GM23338 (cell line): Measurements from ENCODE around the gene DMD. TPM values are rescaled to one million over a fixed set of nuclear protein-coding genes. Genes with fewer than 3 reads are reported as not detected.

Source experiments
- ATAC-seq: fragments of 200-7000 bp; cut with Tn5 transposase; 3 replicates; pipeline ENCODE4 v1.9.1; 2020
- DNase-seq: peaks from one replicate; pipeline ENCODE4 v3.0.0-alpha.2; 2015; ENCODE audit warnings: low spot score
- H2AFZ ChIP-seq: fragments of 200-600 bp; sonication (generic); 2 replicates; pipeline ENCODE4 v1.8.0; 2016; ENCODE audit warnings: antibody characterized with exemption, mild to moderate bottlenecking, moderate library complexity
- H3F3A ChIP-seq: fragments of 200-600 bp; sonication (generic); replicated peaks from 2 replicates; pipeline ENCODE4 v1.8.0; 2017; ENCODE audit warnings: antibody characterized with exemption, mixed run types, low read depth
- H3K27ac ChIP-seq: fragments of 200-600 bp; sonication (generic); 2 replicates; pipeline ENCODE4 v1.6.1; 2016; ENCODE audit warnings: low read depth
- H3K27me3 ChIP-seq: fragments of 200-600 bp; sonication (generic); 2 replicates; pipeline ENCODE4 v1.8.0; 2016; ENCODE audit warnings: mild to moderate bottlenecking, mixed run types, moderate library complexity; ENCODE audit not compliant: insufficient read depth
- H3K36me3 ChIP-seq: fragments of 200-600 bp; sonication (generic); 2 replicates; pipeline ENCODE4 v1.8.0; 2016; ENCODE audit warnings: mild to moderate bottlenecking; ENCODE audit not compliant: insufficient read depth
- H3K4me1 ChIP-seq: fragments of 200-600 bp; sonication (generic); 2 replicates; pipeline ENCODE4 v1.8.0; 2016; ENCODE audit warnings: mild to moderate bottlenecking, moderate library complexity; ENCODE audit not compliant: insufficient read depth
- H3K4me2 ChIP-seq: fragments of 200-600 bp; sonication (generic); 2 replicates; pipeline ENCODE4 v1.7.1; 2017; ENCODE audit warnings: mixed run types
- H3K4me3 ChIP-seq: fragments of 200-600 bp; sonication (generic); 2 replicates; pipeline ENCODE4 v1.6.1; 2016; ENCODE audit warnings: mixed run types
- H3K79me2 ChIP-seq: fragments of 200-600 bp; sonication (generic); replicated peaks from 2 replicates; pipeline ENCODE4 v1.8.0; 2017; ENCODE audit warnings: mild to moderate bottlenecking; ENCODE audit not compliant: insufficient read depth
- H3K9me2 ChIP-seq: fragments of 200-600 bp; sonication (generic); 2 replicates; pipeline ENCODE4 v1.8.0; 2017; ENCODE audit not compliant: insufficient read depth
- H4K20me1 ChIP-seq: fragments of 200-600 bp; sonication (generic); replicated peaks from 2 replicates; pipeline ENCODE4 v1.8.0; 2017; ENCODE audit warnings: mild to moderate bottlenecking; ENCODE audit not compliant: insufficient read depth
- H3K27ac Mint-ChIP-seq: 2 replicates; pipeline ENCODE4 v1.8.0; 2020; ENCODE audit warnings: inconsistent platforms, mild to moderate bottlenecking, moderate library complexity, mixed read lengths
- H3K27me3 Mint-ChIP-seq: 3 replicates; pipeline ENCODE4 v1.8.0; 2022; ENCODE audit warnings: low read depth, mild to moderate bottlenecking, moderate library complexity, mixed read lengths, inconsistent platforms; ENCODE audit not compliant: insufficient read depth, poor library complexity
- H3K36me3 Mint-ChIP-seq: 3 replicates; pipeline ENCODE4 v1.8.0; 2021; ENCODE audit warnings: low read depth, mild to moderate bottlenecking, inconsistent platforms, moderate library complexity, mixed read lengths
- H3K4me1 Mint-ChIP-seq: 3 replicates; pipeline ENCODE4 v1.8.0; 2020; ENCODE audit warnings: mild to moderate bottlenecking, inconsistent platforms, mixed read lengths
- H3K4me3 Mint-ChIP-seq: 3 replicates; pipeline ENCODE4 v1.8.0; 2021; ENCODE audit warnings: moderate library complexity, mild to moderate bottlenecking, inconsistent platforms, mixed read lengths
- H3K9me3 Mint-ChIP-seq: 3 replicates; pipeline ENCODE4 v1.8.0; 2020; ENCODE audit warnings: moderate library complexity, mild to moderate bottlenecking, inconsistent platforms, mixed read lengths
- CREB1 ChIP-seq: fragments of 250-450 bp; sonication (Bioruptor Pico); IDR thresholded peaks from 2 replicates; pipeline ENCODE4 v1.5.0; 2020; ENCODE audit warnings: low read depth, mild to moderate bottlenecking, moderate library complexity
- CTCF ChIP-seq, 2 experiments: fragments of 200-600 bp in 1 of 2; sonication (generic) in 1 of 2; conservative IDR thresholded peaks; 2 replicates each; pipeline versions ENCODE4 v1.5.1 to v1.6.1; 2016 to 2017; ENCODE audit warnings: antibody characterized with exemption in 2 of 2, low read depth in 2 of 2, mild to moderate bottlenecking in 2 of 2, moderate library complexity in 1 of 2
- ETS1 ChIP-seq: IDR thresholded peaks from 2 replicates; pipeline ENCODE4 v1.6.1; 2016; ENCODE audit warnings: antibody characterized with exemption
- EZH2 ChIP-seq: fragments of 200-600 bp; sonication (generic); IDR thresholded peaks from one replicate; pipeline ENCODE4 v1.8.0; 2017; ENCODE audit warnings: antibody characterized with exemption, mild to moderate bottlenecking, low read depth; ENCODE audit not compliant: unreplicated experiment
- EZH2phosphoT487 ChIP-seq: fragments of 200-600 bp; sonication (generic); IDR thresholded peaks from one replicate; pipeline ENCODE4 v1.8.1; 2018; ENCODE audit warnings: antibody characterized with exemption; ENCODE audit not compliant: unreplicated experiment
- JUNB ChIP-seq: IDR thresholded peaks from one replicate; pipeline ENCODE4 v1.6.1; 2016; ENCODE audit warnings: antibody characterized with exemption; ENCODE audit not compliant: unreplicated experiment
- NANOG ChIP-seq: IDR thresholded peaks from 2 replicates; pipeline ENCODE4 v1.6.1; 2016; ENCODE audit warnings: antibody characterized with exemption, borderline replicate concordance
- POLR2AphosphoS5 ChIP-seq: IDR thresholded peaks from 2 replicates; pipeline ENCODE4 v1.6.1; 2016; ENCODE audit warnings: antibody characterized with exemption, low read depth
- REST ChIP-seq: IDR thresholded peaks from one replicate; pipeline ENCODE4 v1.6.1; 2018; ENCODE audit warnings: antibody characterized with exemption; ENCODE audit not compliant: unreplicated experiment
- STAT1 ChIP-seq: IDR thresholded peaks from one replicate; pipeline ENCODE4 v1.6.1; 2016; ENCODE audit warnings: antibody characterized with exemption; ENCODE audit not compliant: unreplicated experiment
- ZNF114 ChIP-seq: fragments of 250-450 bp; sonication (Bioruptor Pico); IDR thresholded peaks from 2 replicates; pipeline ENCODE4 v1.5.0; 2020; ENCODE audit warnings: mild to moderate bottlenecking, moderate library complexity
- ZNF331 ChIP-seq: fragments of 250-450 bp; sonication (Bioruptor Pico); IDR thresholded peaks from 2 replicates; pipeline ENCODE4 v1.5.0; 2020; ENCODE audit warnings: low read depth, mild to moderate bottlenecking, moderate library complexity
- polyA plus RNA-seq: library from polyadenylated mRNA; unstranded; fragments of >200 nt; fragmentation: Nextera tagmentation; extraction: Ambion mirVana; gene quantifications from 2 replicates; pipeline ENCODE4 v1.2.1, GENCODE V29; 2016
- total RNA-seq: library from RNA; depleted of rRNA; stranded (reverse); fragments of >200 nt; shearing (Covaris generic); gene quantifications from 2 replicates; pipeline ENCODE4 v1.2.3, GENCODE V29; 2014
- TF ChIP-seq, protein P1 (sequence below): fragments of 250-450 bp; sonication (Bioruptor Pico); IDR thresholded peaks from 2 replicates; pipeline ENCODE4 v1.5.0; 2020; ENCODE audit warnings: mild to moderate bottlenecking, moderate library complexity

The DMD gene
- total and polyA plus RNA-seq, 2 experiments from 2014 or later = 4.5 to 7.6 TPM

GRCh38 chrX:32048285-32048684, 1163.1 kb downstream of the DMD start:
- H3K9me3 Mint-ChIP-seq = no peaks in the 10 kb centered on the region
- Histone ChIP-seq H3K4me2 (no peak overlapping the region), H3K79me2 (no peaks in the 10 kb centered on the region), H3K27me3 (no peaks in the 10 kb centered on the region), H3K27ac (no peak overlapping the region), H3F3A (no peaks in the 10 kb centered on the region), H3K4me1 (no peaks in the 10 kb centered on the region), H3K9me2 (no peaks in the 10 kb centered on the region), H3K36me3 (no peaks in the 10 kb centered on the region), H4K20me1 (no peaks in the 10 kb centered on the region), H3K4me3 (no peak overlapping the region), H2AFZ (no peak overlapping the region)
- H3K4me3 Mint-ChIP-seq = no peak overlapping the region
- no peaks in the 10 kb centered on the region for H3K4me1 Mint-ChIP-seq
- no peak for TF ChIP-seq EZH2
- TF ChIP-seq JUNB = no peak
- TF ChIP-seq CREB1 (CRISPR knock-in tag) = no peak
- TF ChIP-seq, protein P1, sequence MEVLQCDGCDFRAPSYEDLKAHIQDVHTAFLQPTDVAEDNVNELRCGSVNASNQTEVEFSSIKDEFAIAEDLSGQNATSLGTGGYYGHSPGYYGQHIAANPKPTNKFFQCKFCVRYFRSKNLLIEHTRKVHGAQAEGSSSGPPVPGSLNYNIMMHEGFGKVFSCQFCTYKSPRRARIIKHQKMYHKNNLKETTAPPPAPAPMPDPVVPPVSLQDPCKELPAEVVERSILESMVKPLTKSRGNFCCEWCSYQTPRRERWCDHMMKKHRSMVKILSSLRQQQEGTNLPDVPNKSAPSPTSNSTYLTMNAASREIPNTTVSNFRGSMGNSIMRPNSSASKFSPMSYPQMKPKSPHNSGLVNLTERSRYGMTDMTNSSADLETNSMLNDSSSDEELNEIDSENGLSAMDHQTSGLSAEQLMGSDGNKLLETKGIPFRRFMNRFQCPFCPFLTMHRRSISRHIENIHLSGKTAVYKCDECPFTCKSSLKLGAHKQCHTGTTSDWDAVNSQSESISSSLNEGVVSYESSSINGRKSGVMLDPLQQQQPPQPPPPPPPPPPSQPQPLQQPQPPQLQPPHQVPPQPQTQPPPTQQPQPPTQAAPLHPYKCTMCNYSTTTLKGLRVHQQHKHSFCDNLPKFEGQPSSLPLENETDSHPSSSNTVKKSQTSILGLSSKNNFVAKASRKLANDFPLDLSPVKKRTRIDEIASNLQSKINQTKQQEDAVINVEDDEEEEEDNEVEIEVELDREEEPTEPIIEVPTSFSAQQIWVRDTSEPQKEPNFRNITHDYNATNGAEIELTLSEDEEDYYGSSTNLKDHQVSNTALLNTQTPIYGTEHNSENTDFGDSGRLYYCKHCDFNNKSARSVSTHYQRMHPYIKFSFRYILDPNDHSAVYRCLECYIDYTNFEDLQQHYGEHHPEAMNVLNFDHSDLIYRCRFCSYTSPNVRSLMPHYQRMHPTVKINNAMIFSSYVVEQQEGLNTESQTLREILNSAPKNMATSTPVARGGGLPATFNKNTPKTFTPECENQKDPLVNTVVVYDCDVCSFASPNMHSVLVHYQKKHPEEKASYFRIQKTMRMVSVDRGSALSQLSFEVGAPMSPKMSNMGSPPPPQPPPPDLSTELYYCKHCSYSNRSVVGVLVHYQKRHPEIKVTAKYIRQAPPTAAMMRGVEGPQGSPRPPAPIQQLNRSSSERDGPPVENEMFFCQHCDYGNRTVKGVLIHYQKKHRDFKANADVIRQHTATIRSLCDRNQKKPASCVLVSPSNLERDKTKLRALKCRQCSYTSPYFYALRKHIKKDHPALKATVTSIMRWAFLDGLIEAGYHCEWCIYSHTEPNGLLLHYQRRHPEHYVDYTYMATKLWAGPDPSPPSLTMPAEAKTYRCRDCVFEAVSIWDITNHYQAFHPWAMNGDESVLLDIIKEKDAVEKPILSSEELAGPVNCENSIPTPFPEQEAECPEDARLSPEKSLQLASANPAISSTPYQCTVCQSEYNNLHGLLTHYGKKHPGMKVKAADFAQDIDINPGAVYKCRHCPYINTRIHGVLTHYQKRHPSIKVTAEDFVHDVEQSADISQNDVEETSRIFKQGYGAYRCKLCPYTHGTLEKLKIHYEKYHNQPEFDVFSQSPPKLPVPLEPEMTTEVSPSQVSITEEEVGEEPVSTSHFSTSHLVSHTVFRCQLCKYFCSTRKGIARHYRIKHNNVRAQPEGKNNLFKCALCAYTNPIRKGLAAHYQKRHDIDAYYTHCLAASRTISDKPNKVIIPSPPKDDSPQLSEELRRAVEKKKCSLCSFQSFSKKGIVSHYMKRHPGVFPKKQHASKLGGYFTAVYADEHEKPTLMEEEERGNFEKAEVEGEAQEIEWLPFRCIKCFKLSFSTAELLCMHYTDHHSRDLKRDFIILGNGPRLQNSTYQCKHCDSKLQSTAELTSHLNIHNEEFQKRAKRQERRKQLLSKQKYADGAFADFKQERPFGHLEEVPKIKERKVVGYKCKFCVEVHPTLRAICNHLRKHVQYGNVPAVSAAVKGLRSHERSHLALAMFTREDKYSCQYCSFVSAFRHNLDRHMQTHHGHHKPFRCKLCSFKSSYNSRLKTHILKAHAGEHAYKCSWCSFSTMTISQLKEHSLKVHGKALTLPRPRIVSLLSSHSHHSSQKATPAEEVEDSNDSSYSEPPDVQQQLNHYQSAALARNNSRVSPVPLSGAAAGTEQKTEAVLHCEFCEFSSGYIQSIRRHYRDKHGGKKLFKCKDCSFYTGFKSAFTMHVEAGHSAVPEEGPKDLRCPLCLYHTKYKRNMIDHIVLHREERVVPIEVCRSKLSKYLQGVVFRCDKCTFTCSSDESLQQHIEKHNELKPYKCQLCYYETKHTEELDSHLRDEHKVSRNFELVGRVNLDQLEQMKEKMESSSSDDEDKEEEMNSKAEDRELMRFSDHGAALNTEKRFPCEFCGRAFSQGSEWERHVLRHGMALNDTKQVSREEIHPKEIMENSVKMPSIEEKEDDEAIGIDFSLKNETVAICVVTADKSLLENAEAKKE (CRISPR knock-in tag) = no peak
- TF ChIP-seq CTCF (conservative IDR thresholded peaks at IDR 0.05; ENCODE audit: low read depth in 2 of 2) = no peak
- TF ChIP-seq ZNF331 (CRISPR knock-in tag) = no peak
- TF ChIP-seq STAT1 = no peak
- no peak for TF ChIP-seq EZH2phosphoT487
- TF ChIP-seq ZNF114 (CRISPR knock-in tag) = no peak
- no peak for TF ChIP-seq ETS1
- TF ChIP-seq NANOG = no peak
- no peak for TF ChIP-seq REST
- no peak for TF ChIP-seq POLR2AphosphoS5
- DNase-seq (no peak), ATAC-seq (no peak)
- H3K27me3 Mint-ChIP-seq = no peaks in the 10 kb centered on the region
- no peaks in the 10 kb centered on the region for H3K36me3 Mint-ChIP-seq
- H3K27ac Mint-ChIP-seq = no peak overlapping the region
